ENCODE results near the gene EFNA1.
"Not testable (repeated sequence)": the region's sequence is repeated elsewhere in the genome, so short reads cannot be mapped to it uniquely, and the experiment has no call there.

Gene EFNA1

GRCh38 chr1:155166471-155167165 is 38.9 kb downstream of the EFNA1 start:
- H3K79me2 ChIP-seq (ENCODE audit: insufficient read depth, low read length), result peaks cover 9% of the 10 kb centered on the region; the same call in 1 of the 2 replicates
- H3K9ac ChIP-seq (ENCODE audit: low read depth, low read length, poor library complexity, severe bottlenecking), result no peak overlapping the region
- H2AFZ ChIP-seq (ENCODE audit: low read length), result no peak overlapping the region
- H3K9me2 ChIP-seq (replicated peaks; ENCODE audit: low read depth, low read length), result no peaks in the 10 kb centered on the region
- no peaks in the 10 kb centered on the region for H4K20me1 ChIP-seq (ENCODE audit: insufficient read depth, low read length, poor library complexity, severe bottlenecking)
- no peak for TF ChIP-seq EZH2phosphoT487 (IDR thresholded peaks at IDR 0.05; ENCODE audit: borderline replicate concordance)
- TF ChIP-seq CTCF (conservative IDR thresholded peaks at IDR 0.05; ENCODE audit: low read length), result no peak
- H3K9me3 ChIP-seq (ENCODE audit: insufficient read depth, low read depth, low read length), result no peaks in the 10 kb centered on the region
- no peaks in the 10 kb centered on the region for H3K36me3 ChIP-seq (ENCODE audit: insufficient read depth, low read length)
- no peak overlapping the region for H3K4me2 ChIP-seq (ENCODE audit: low read depth, low read length, poor library complexity, severe bottlenecking)
- no peak overlapping the region for H3K4me3 ChIP-seq (ENCODE audit: low read length, poor library complexity, severe bottlenecking)
- no peaks in the 10 kb centered on the region for H3F3A ChIP-seq (ENCODE audit: low read depth)
- H3K4me1 ChIP-seq (ENCODE audit: insufficient read depth, low read length, poor library complexity, severe bottlenecking), result peaks cover 4% of the 10 kb centered on the region
- H3K27me3 ChIP-seq (ENCODE audit: insufficient read depth, low read length, poor library complexity, severe bottlenecking), result no peaks in the 10 kb centered on the region

- TF ChIP-seq EZH2phosphoT487 (IDR thresholded peaks at IDR 0.05; ENCODE audit: borderline replicate concordance) (no peak), CTCF (conservative IDR thresholded peaks at IDR 0.05; ENCODE audit: low read length) (peak; percentile 92)
- peaks cover 17% of the 10 kb centered on the region for H3K79me2 ChIP-seq (ENCODE audit: insufficient read depth, low read length)
- H3K36me3 ChIP-seq (ENCODE audit: insufficient read depth, low read length), result no peaks in the 10 kb centered on the region
- no peaks in the 10 kb centered on the region for H3K9me3 ChIP-seq (ENCODE audit: insufficient read depth, low read depth, low read length)
- H3K4me2 ChIP-seq (ENCODE audit: low read depth, low read length, poor library complexity, severe bottlenecking), result peak overlapping the region; percentile 88
- H3K4me3 ChIP-seq (ENCODE audit: low read length, poor library complexity, severe bottlenecking), result peak overlapping the region; percentile 37
- peak overlapping the region; percentile 61 for H2AFZ ChIP-seq (ENCODE audit: low read length)
- no peaks in the 10 kb centered on the region for H3F3A ChIP-seq (ENCODE audit: low read depth)
- no peaks in the 10 kb centered on the region for H4K20me1 ChIP-seq (ENCODE audit: insufficient read depth, low read length, poor library complexity, severe bottlenecking)
- H3K27me3 ChIP-seq (ENCODE audit: insufficient read depth, low read length, poor library complexity, severe bottlenecking), result no peaks in the 10 kb centered on the region
- H3K9me2 ChIP-seq (replicated peaks; ENCODE audit: low read depth, low read length), result no peaks in the 10 kb centered on the region
- H3K4me1 ChIP-seq (ENCODE audit: insufficient read depth, low read length, poor library complexity, severe bottlenecking), result peaks cover 10% of the 10 kb centered on the region
- no peak overlapping the region for H3K9ac ChIP-seq (ENCODE audit: low read depth, low read length, poor library complexity, severe bottlenecking)
Measured at GRCh38 chr1:155167166-155168104, 39.8 kb downstream of the EFNA1 start.

GRCh38 chr1:155168105-155168445 is 40.4 kb downstream of the EFNA1 start:
- Histone ChIP-seq H3K79me2 (ENCODE audit: insufficient read depth, low read length) (peaks cover 19% of the 10 kb centered on the region), H3K4me1 (ENCODE audit: insufficient read depth, low read length, poor library complexity, severe bottlenecking) (peaks cover 12% of the 10 kb centered on the region), H3K4me2 (ENCODE audit: low read depth, low read length, poor library complexity, severe bottlenecking) (peak overlapping the region; percentile 88)
- H3K9me3 ChIP-seq (ENCODE audit: insufficient read depth, low read depth, low read length); H3K9me2 ChIP-seq (replicated peaks; ENCODE audit: low read depth, low read length); H3K4me3 ChIP-seq (ENCODE audit: low read length, poor library complexity, severe bottlenecking); H3K36me3 ChIP-seq (ENCODE audit: insufficient read depth, low read length); H3F3A ChIP-seq (ENCODE audit: low read depth); H3K9ac ChIP-seq (ENCODE audit: low read depth, low read length, poor library complexity, severe bottlenecking); H2AFZ ChIP-seq (ENCODE audit: low read length); H4K20me1 ChIP-seq (ENCODE audit: insufficient read depth, low read length, poor library complexity, severe bottlenecking); H3K27me3 ChIP-seq (ENCODE audit: insufficient read depth, low read length, poor library complexity, severe bottlenecking): not testable (repeated sequence)
